DMS 273 treated with DMSO at 0.1 percent for 48 hours (cell line): Measurements from ENCODE around the gene TGFB2.

Experiments
- DNase-seq: peaks from one replicate; lab custom pipeline; 2025; lab: John Stamatoyannopoulos, UW

The TGFB2 gene

GRCh38 chr1:218425647-218426342, 80.7 kb downstream of the TGFB2 start:
- no peak for DNase-seq

- DNase-seq = no peak
These were observed 81.2 kb downstream of the TGFB2 start for GRCh38 chr1:218426343-218426657.

GRCh38 chr1:218429301-218429700, 84.2 kb downstream of the TGFB2 start:
- DNase-seq = no peak

- no peak for DNase-seq
These were observed 85.2 kb downstream of the TGFB2 start for GRCh38 chr1:218430346-218430745.

- DNase-seq = no peak
These were observed 85.7 kb downstream of the TGFB2 start for GRCh38 chr1:218430822-218431221.

GRCh38 chr1:218431476-218431875, 86.3 kb downstream of the TGFB2 start:
- DNase-seq = no peak

- no peak for DNase-seq
These were observed 88.6 kb downstream of the TGFB2 start for GRCh38 chr1:218433744-218434143.

GRCh38 chr1:218435528-218435927, 90.4 kb downstream of the TGFB2 start:
- no peak for DNase-seq

- DNase-seq = no peak
These were observed 91.2 kb downstream of the TGFB2 start for GRCh38 chr1:218436346-218436745.

GRCh38 chr1:218436997-218437396, 91.9 kb downstream of the TGFB2 start:
- no peak for DNase-seq

- no peak for DNase-seq
These were observed 94.6 kb downstream of the TGFB2 start for GRCh38 chr1:218439541-218440295.

- no peak for DNase-seq
These were observed 98.1 kb downstream of the TGFB2 start for GRCh38 chr1:218443255-218443654.

- no peak for DNase-seq
These were observed 99.0 kb downstream of the TGFB2 start for GRCh38 chr1:218444173-218444572.

- DNase-seq = no peak
These were observed 99.5 kb downstream of the TGFB2 start for GRCh38 chr1:218444588-218444987.

GRCh38 chr1:218447010-218447689, 102.0 kb downstream of the TGFB2 start:
- DNase-seq = no peak

- DNase-seq = no peak
These were observed 106.3 kb downstream of the TGFB2 start for GRCh38 chr1:218451415-218451814.

- DNase-seq = no peak
These were observed 109.7 kb downstream of the TGFB2 start for GRCh38 chr1:218454700-218455282.

- DNase-seq = no peak
These were observed 111.3 kb downstream of the TGFB2 start for GRCh38 chr1:218456444-218456843.

GRCh38 chr1:218459450-218459849, 114.3 kb downstream of the TGFB2 start:
- DNase-seq = no peak

GRCh38 chr1:218459878-218460711, 115.0 kb downstream of the TGFB2 start:
- peak; percentile 31 for DNase-seq

GRCh38 chr1:218461351-218461750, 116.2 kb downstream of the TGFB2 start:
- DNase-seq = no peak

- no peak for DNase-seq
These were observed 117.0 kb downstream of the TGFB2 start for GRCh38 chr1:218462116-218462515.
